ENCODE measurements around the gene GBP2.
"Not testable (repeated sequence)": the region's sequence is repeated elsewhere in the genome, so short reads cannot be mapped to it uniquely, and the experiment has no call there.

GBP2 gene

DNA sequence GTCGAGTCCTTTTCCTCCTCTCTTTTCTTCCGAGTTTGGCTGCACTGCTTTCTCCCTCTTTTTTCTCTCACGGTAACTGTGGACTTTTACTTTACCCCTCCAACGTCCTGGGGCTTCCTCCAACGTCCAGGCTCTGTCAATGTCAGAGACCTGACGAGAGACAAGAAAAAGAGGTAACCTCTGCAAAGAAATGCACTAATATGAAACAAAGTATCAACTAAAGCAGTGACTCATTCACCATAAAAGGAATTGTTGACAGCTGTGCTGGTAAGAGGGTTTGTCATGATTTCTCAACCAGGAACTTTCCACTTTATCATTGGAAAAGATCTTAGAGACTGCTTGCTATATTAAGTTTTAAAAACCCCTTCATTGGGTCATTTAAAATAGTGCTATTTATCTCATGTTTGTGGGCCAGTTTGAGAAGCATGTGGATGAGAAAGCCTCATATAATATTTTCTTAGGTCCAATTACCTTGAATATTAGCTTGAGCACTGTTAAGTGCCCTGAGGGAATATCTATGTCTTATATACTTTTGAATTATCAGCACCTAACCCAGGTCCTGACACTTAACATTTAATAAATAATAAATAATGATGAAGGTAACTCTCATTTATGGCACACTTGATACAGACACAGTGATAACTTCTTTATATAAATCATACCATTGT, at the start of gene GBP2:
Gene GBP2, minus strand, starts transcription at position 202 of the 668 bp plus-strand sequence. CDS start 4,148 bp downstream, outside the sequence.
- peak; percentile 83 for DNase-seq

- DNase-seq: no peak
Observed at GRCh38 chr1:89174491-89174890, 48.6 kb upstream of the GBP2 start.

DNA sequence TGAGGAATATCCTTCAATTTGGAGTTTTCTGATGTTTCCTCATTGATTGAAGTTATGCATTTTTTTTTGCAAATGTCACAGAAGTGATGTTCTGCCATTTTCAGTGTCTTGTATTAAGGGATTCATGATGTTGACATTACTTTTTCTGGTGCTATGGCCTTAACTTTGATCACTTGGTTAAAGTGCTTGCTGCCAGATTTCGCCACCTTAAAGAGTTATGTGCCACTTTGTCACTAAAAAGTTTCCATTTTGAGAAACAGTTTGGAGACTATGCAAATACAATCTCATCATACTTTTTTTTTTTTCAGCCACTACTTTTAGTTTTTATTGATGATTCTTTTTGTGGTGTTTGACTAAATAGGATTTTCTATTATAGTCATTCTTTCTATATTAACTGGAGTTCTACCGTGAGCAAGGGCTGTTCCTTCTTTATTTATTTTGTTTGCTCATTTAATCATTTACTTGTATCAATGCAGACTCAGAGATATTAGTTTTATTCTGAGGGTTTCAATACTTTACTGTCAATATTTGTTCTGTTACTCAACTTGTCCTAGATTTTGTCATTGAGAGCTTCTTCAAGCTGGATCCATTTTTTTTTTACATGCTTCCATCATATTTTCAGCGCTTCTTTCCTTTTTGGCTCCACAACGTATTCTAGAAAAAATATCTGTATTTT, 46.7 kb upstream of the GBP2 start:
- DNase-seq: no peak

DNA sequence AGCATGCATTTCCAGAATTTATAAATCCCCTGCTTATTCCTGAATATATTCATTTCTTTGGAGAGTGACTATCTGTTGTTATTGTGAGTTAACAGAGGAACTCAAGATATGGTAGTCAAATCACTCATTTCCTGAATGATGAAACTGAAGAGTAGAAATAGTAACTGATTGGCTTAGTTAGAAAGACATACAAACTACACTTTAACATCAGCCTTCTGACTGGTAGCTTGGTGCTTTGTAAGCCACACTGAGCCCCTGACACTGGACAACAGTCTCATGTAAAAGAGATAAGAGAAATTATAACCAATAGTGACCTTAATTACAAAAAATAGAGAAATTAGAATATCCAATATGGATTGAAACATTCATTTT, 45.1 kb upstream of the GBP2 start:
- DNase-seq: peak; percentile 40

DNA sequence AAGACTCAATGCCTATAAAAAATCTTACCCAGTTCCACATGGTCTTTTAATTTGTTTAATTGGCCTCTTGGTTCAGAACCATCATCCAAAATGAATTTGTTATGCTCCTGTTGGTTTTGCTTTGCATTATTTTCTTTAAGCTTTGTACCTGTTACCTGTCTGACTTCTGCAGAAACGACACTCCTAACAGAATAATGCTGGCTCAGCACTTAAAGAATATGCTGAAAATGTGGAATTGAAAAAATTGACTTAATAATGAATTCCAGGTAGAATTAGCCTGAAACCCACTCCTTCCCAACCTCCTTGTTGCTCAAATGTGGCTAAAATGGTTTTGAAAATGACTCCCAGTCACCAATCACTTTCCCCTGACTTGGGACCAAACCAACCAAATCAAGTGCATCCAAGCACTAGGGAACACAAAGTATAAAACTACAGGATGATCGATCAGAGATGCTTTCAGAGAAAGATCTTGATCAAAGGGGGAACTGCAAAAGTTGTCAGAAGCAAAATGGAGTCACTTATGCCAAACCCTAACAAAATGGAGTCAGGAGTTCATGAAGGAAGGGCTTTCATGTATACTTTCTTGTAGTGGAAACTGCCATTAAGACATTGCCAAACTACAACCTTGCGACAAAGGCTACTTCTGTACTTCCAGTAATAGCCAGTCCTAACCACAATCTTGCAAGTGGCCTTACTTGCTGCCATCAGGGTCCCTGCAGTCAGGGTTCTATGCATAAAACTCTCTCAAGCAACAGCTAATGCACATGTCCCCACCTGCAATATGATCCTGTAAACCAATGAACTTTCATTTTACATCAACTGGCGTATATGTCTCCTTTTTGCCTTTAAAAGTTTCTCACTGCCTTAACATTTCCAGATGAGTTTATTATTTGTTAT, 44.5 kb upstream of the GBP2 start:
- no peak for DNase-seq

- DNase-seq: no peak
Observed at GRCh38 chr1:89169166-89169565, 43.3 kb upstream of the GBP2 start.

GRCh38 chr1:89167590-89168230, 41.8 kb upstream of the GBP2 start:
- DNase-seq: no peak

DNA sequence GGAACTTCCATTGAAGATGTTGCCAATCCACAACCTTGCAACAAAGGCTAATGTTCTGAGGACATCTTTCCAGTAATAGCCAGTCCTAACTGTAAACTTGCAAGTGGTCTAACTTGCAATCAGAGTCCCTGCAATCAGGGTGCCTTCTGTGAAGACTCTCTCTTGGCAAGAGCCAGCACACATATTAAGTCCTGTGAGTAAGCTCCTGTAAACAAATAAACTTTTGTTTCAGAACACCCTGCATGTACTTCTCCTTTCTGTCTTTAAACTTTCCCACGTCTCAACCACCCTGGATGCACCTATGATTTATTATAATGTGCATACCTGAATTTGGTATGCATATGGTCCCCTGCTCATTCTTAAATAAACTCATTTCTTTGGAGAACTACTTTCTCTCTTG, 40.8 kb upstream of the GBP2 start:
- DNase-seq: no peak

DNA sequence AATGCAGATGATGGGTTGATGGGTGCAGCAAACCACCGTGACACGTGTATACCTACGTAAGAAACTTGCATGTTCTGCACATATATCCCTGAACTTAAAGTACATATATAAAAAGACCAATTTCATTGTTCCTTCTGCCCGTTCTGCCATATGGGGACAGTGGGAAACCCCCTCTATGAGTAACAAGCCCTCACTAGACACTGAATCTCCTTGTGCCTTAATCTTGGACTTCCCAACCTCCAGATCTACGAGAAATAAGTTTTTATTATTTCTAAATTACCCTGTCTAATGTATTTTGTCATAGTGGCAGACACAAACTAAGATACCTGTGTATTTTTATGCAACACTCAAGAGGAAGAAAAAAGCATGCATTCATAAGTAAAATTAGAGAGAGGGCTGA, 39.9 kb upstream of the GBP2 start:
- no peak for DNase-seq

DNA sequence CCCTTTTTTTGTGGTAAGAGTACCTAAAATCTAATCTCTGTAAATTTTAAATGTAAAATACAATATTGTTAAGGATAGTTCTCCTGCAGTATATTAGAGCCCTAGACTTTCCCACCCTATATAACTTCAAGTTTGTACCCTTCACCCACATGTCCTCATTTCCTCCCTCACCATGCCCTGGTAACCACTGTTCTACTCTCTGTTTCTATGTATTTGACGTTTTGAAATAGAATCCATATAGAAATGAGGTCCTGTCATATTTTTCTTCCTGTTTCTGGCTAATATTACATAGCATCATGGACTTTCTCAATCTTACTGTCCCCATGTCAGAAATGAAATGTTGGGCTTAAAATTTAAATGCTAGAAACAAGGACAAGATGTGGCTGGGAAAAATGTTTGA, 25.1 kb upstream of the GBP2 start:
- DNase-seq: no peak

GRCh38 chr1:89149976-89150375, 24.1 kb upstream of the GBP2 start:
- no peak for DNase-seq

DNA sequence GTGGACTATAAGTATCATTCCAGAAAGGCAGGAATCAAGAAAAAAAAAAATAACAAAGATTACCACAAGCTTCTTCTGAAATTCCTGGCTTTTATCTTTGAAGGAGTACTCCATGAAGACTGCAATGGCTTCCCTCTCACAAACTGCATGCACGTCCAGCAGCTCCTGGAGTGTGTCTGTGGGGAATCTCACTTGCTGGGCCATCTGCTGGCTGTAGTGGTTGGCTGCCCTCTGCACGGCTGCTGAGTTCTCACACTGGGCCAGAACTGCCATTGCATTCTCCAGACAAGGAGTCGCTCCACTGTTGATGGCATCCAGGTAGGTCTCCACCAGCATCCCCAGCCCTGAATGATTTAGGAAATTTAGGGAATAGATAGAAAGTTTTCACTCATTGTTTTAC, 23.3 kb upstream of the GBP2 start:
- no peak for DNase-seq

DNA sequence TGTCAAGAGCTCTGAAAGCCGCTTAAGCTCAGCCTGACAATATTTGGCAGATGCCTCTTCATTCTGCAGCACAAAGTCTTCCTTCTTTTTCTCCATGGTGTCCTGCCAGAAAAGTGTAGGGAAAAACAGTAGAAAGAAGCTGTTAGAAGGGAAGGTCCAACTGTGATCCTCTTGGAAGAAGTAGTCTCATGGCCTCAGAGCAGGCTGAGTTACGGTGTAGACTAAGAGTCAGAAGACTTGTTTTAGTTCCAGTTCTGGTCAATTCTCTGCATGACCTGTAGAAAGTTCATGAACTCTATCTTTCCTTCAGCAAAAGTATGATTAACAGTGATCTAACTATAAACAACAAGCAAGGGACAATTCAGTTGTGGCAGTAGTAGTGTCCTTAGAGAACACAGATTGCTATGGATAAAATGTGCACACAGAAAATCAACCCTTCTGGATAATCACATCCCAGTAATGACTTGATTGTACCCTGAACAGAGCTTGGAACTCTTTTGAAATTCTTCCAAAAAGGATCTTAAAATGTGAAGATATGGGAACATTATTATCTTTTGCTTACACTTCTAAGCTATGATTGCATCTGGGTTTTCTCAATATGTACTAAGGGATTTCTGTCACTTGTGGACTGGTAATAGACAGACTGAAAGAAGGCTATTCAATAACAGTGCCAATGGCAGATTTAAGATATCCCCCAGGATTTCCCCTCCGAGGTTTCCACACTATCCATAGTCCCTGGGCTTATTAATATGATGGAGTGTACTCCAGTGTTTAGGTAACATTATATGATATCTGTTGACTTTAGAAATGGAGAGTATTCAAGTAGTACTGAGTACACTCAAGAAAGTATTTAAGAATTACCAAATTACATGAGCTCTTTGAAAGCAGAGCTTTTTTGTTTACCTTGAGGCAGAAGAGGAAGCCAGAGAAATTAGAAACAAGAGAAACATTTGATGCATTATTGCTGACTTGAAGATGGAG, 22.1 kb upstream of the GBP2 start:
- no peak for DNase-seq

DNA sequence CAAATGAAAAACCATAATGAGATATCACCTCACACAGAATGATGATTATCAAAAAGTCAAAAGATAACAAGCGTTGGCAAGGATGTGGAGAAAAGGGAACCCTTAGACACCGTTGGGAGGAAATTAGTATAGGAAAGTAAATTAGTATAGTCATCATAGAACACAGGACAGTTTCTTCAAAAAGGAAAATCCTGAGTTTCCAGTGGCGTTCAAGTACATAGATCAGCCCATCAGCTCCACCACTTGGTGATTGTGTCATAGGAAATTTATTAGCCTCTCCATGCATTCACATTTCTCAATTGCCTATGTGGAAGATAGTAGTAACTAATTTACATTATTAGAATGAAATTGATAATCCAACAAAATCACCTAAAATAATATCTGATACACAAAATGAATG, 20.8 kb upstream of the GBP2 start:
- no peak for DNase-seq

DNA sequence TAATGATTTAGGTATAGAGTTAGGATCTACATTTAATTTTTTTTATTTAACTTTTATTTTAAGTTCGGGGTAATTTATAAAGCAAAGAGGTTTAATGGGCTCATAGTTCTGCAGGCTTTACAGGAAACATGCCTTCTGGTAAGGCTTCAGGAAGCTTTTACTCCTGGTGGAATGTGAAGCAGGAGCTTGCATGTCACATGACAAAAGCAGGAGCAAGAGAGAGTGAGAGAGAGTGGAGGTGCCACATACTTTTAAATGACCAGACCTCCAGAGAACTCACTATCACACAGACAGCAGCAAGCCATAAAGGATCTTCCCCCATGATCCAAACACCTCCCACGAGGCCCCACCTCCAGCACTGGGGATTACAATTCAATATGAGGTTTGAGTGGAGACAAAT, 17.6 kb upstream of the GBP2 start:
- DNase-seq: no peak

GRCh38 chr1:89142160-89142559, 16.2 kb upstream of the GBP2 start:
- no peak for DNase-seq

GRCh38 chr1:89133747-89134146, 7.8 kb upstream of the GBP2 start:
- DNase-seq: no peak

DNA sequence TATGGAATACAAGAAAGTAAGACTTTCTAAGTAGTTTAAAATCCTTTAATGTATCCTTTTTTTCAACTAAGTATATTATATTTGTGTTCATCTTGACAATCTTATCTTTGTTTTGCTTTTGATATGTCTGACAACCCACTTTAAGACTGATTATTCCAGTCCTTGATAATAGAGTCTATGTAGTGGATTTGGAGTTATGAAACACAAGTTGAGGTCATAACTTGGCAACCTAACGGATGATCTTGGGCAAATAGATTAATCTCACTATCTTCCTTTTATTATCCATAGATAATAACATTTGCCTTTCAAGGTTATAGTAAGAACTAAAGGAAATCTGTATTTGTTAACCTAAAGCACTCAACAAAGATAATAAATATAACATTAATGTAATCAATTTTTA, 4.8 kb upstream of the GBP2 start:
- no peak for DNase-seq

GRCh38 chr1:89129911-89130310, 4.0 kb upstream of the GBP2 start:
- DNase-seq: no peak

DNA sequence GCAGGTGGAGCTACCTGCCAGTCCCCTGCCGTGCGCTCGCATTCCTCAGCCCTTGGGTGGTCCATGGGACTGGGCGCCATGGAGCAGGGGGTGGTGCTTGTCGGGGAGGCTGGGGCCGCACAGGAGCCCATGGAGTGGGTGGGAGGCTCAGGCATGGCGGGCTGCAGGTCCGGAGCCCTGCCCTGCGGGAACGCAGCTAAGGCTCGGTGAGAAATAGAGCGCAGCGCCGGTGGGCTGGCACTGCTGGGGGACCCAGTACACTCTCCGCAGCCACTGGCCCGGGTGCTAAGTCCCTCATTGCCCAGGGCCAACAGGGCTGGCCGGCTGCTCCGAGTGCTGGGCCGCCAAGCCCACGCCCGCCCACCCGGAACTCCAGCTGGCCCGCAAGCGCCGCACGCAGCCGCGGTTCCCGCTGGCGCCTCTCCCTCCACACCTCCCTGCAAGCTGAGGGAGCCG, 2.1 kb upstream of the GBP2 start:
- DNase-seq: not testable (repeated sequence)

- peak; percentile 86 for DNase-seq
Observed at GRCh38 chr1:89126602-89127565, 970 bp upstream of the GBP2 start.
